Neutrophil (primary cell): ENCODE results near the gene METTL4.
"Not testable (repeated sequence)": the region's sequence is repeated elsewhere in the genome, so short reads cannot be mapped to it uniquely, and the experiment has no call there.

Source experiments
- H3K27ac ChIP-seq: fragments of 200-600 bp; sonication (generic); 2 replicates; pipeline ENCODE4 v1.5.1; 2016; ENCODE audit warnings: mild to moderate bottlenecking, moderate library complexity
- H3K27me3 ChIP-seq: fragments of 200-600 bp; sonication (generic); 2 replicates; pipeline ENCODE4 v1.6.0; 2016; ENCODE audit warnings: mild to moderate bottlenecking
- H3K36me3 ChIP-seq: fragments of 200-600 bp; sonication (generic); 2 replicates; pipeline ENCODE4 v1.5.1; 2017
- H3K4me1 ChIP-seq, 2 experiments: fragments of 200-600 bp in 1 of 2; sonication (generic) in 1 of 2; 1 replicate in 1 of 2; 2 replicates in 1 of 2; pipeline versions ENCODE4 v1.5.1 to v1.6.1; 2013 to 2016; ENCODE audit warnings: low read depth in 1 of 2, low read length in 1 of 2, mild to moderate bottlenecking in 1 of 2, moderate library complexity in 1 of 2; ENCODE audit not compliant: control insufficient read depth in 1 of 2, insufficient read depth in 1 of 2
- H3K4me3 ChIP-seq, 2 experiments: fragments of 200-600 bp in 1 of 2; sonication (generic) in 1 of 2; 1 replicate in 1 of 2; 2 replicates in 1 of 2; pipeline ENCODE4 v1.5.1; 2013 to 2016; ENCODE audit warnings: low read depth in 1 of 2, low read length in 1 of 2, mild to moderate bottlenecking in 1 of 2, moderate library complexity in 1 of 2
- H3K9me3 ChIP-seq: fragments of 200-600 bp; sonication (generic); 2 replicates; pipeline ENCODE4 v1.5.1; 2016
- CTCF ChIP-seq: fragments of 200-600 bp; sonication (generic); IDR thresholded peaks from 2 replicates; pipeline ENCODE4 v1.5.1; 2016; ENCODE audit warnings: antibody characterized with exemption

The METTL4 gene

GRCh38 chr18:2551425-2551824 is 19.9 kb downstream of the METTL4 start:
- H3K36me3 ChIP-seq: peaks cover 4% of the 10 kb centered on the region
- no peak overlapping the region for H3K27ac ChIP-seq
- H3K9me3 ChIP-seq: no peaks in the 10 kb centered on the region
- H3K4me1 ChIP-seq: no peaks in the 10 kb centered on the region
- TF ChIP-seq CTCF: no peak
- no peaks in the 10 kb centered on the region for H3K27me3 ChIP-seq
- H3K4me3 ChIP-seq: no peak overlapping the region

- Histone ChIP-seq H3K27ac (no peak overlapping the region), H3K4me1 (no peaks in the 10 kb centered on the region), H3K36me3 (peaks cover 13% of the 10 kb centered on the region), H3K4me3 (no peak overlapping the region), H3K27me3 (no peaks in the 10 kb centered on the region), H3K9me3 (no peaks in the 10 kb centered on the region)
- TF ChIP-seq CTCF: no peak
These were observed 21.8 kb downstream of the METTL4 start for GRCh38 chr18:2549462-2549861.

GRCh38 chr18:2547477-2548087 is 23.7 kb downstream of the METTL4 start:
- Histone ChIP-seq H3K4me1 (no peaks in the 10 kb centered on the region), H3K4me3 (no peak overlapping the region), H3K9me3 (no peaks in the 10 kb centered on the region), H3K27me3 (no peaks in the 10 kb centered on the region), H3K36me3 (peaks cover 18% of the 10 kb centered on the region), H3K27ac (no peak overlapping the region)
- TF ChIP-seq CTCF: no peak

- Histone ChIP-seq H3K9me3 (no peaks in the 10 kb centered on the region), H3K36me3 (peaks cover 18% of the 10 kb centered on the region), H3K27ac (no peak overlapping the region), H3K4me3 (no peak overlapping the region), H3K27me3 (no peaks in the 10 kb centered on the region), H3K4me1 (no peaks in the 10 kb centered on the region)
- TF ChIP-seq CTCF: no peak
These were observed 26.1 kb downstream of the METTL4 start for GRCh38 chr18:2545155-2545554.

GRCh38 chr18:2541925-2542563 is 29.3 kb downstream of the METTL4 start:
- H3K27ac ChIP-seq, H3K27me3 ChIP-seq, H3K9me3 ChIP-seq, H3K4me3 ChIP-seq, H3K4me1 ChIP-seq: not testable (repeated sequence)
- peak; percentile 55 for TF ChIP-seq CTCF
- H3K36me3 ChIP-seq: peaks cover 20% of the 10 kb centered on the region
